HG03571 (cell line): Measurements from ENCODE around the gene RAB6A.
A peak's percentile ranks its signal among the peaks of the same experiment; 100 is the strongest.
"Not testable (repeated sequence)": the region's sequence is repeated elsewhere in the genome, so short reads cannot be mapped to it uniquely, and the experiment has no call there.

Experiments used
- ATAC-seq: cut with Tn5 transposase; IDR thresholded peaks from one replicate; pipeline ENCODE4 v1.9.1; 2021; ENCODE audit not compliant: unreplicated experiment

The RAB6A gene

GRCh38 chr11:73766763-73767162 lies 5.9 kb upstream of the RAB6A start:
- no peak for ATAC-seq

- no peak for ATAC-seq
Observed at GRCh38 chr11:73762732-73763131, 1.9 kb upstream of the RAB6A start.

- ATAC-seq: no peak
Observed at GRCh38 chr11:73761403-73761945, 600 bp upstream of the RAB6A start.

- ATAC-seq: peak; percentile 5
Observed at GRCh38 chr11:73760135-73760678, 667 bp downstream of the RAB6A start.

- ATAC-seq: no peak
Observed at GRCh38 chr11:73759610-73760134, 1.2 kb downstream of the RAB6A start.

GRCh38 chr11:73758451-73758850 lies 2.4 kb downstream of the RAB6A start:
- ATAC-seq: no peak

- no peak for ATAC-seq
Observed at GRCh38 chr11:73757598-73757997, 3.3 kb downstream of the RAB6A start.

- ATAC-seq: no peak
Observed at GRCh38 chr11:73755670-73756069, 5.2 kb downstream of the RAB6A start.

GRCh38 chr11:73753938-73754337 lies 6.9 kb downstream of the RAB6A start:
- ATAC-seq: no peak

- no peak for ATAC-seq
Observed at GRCh38 chr11:73752903-73753302, 8.0 kb downstream of the RAB6A start.

GRCh38 chr11:73752216-73752867 lies 8.5 kb downstream of the RAB6A start:
- no peak for ATAC-seq

GRCh38 chr11:73750862-73751261 lies 10.0 kb downstream of the RAB6A start:
- not testable (repeated sequence) for ATAC-seq

- no peak for ATAC-seq
Observed at GRCh38 chr11:73750228-73750627, 10.6 kb downstream of the RAB6A start.

GRCh38 chr11:73749118-73749517 lies 11.8 kb downstream of the RAB6A start:
- ATAC-seq: no peak

- ATAC-seq: no peak
Observed at GRCh38 chr11:73748300-73748699, 12.6 kb downstream of the RAB6A start.

- no peak for ATAC-seq
Observed at GRCh38 chr11:73747762-73748161, 13.1 kb downstream of the RAB6A start.

- no peak for ATAC-seq
Observed at GRCh38 chr11:73746701-73747100, 14.2 kb downstream of the RAB6A start.

- no peak for ATAC-seq
Observed at GRCh38 chr11:73743045-73743444, 17.8 kb downstream of the RAB6A start.

GRCh38 chr11:73735959-73736358 lies 24.9 kb downstream of the RAB6A start:
- not testable (repeated sequence) for ATAC-seq

- ATAC-seq: no peak
Observed at GRCh38 chr11:73734993-73735392, 25.9 kb downstream of the RAB6A start.

GRCh38 chr11:73734011-73734410 lies 26.9 kb downstream of the RAB6A start:
- ATAC-seq: not testable (repeated sequence)

GRCh38 chr11:73732936-73733335 lies 27.9 kb downstream of the RAB6A start:
- ATAC-seq: not testable (repeated sequence)
